NCI-H1092 (cell line): ENCODE measurements around the gene NXN.
"Not testable (repeated sequence)": the region's sequence is repeated elsewhere in the genome, so short reads cannot be mapped to it uniquely, and the experiment has no call there.

Experiments used
- DNase-seq: peaks from one replicate; lab custom pipeline; 2025; lab: John Stamatoyannopoulos, UW

NXN gene

DNA sequence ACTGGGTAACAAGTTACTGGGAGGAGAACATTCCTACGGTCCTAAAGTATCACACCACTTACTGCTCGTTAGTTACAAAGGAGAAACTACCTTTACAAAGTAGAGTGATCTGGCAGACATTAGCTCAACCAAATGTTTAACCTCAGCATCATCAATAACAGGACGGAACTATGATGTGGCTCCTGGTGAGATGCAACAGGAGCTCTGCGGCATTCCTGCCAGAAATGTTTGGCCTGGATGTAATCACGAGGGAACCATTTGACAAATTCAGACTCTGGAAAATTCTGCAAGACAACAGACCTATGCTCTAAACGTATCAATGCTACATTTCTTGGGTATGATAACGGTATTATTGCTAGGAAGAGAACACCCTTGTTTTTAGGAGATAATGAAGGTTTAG is 117.0 kb downstream of the NXN start:
- no peak for DNase-seq

DNA sequence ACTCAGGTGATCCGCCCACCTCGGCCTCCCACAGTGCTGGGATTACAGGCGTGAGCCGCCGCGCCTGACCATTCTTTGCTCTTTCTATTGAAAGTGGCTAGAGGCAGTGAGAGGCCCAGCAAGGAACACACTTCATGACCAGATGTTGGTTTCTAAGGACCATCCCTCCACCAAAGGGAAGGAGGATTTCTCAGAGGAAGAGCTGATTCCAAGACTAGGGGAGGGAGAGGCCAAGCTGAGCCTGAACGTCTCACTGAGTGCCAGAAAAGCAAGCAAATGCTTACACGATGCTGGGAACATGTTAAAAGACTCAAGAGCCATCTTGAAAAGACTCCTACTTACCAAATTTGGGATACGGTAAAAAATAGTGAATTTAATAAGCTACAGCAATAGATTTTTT is 118.2 kb downstream of the NXN start:
- DNase-seq: no peak

DNA sequence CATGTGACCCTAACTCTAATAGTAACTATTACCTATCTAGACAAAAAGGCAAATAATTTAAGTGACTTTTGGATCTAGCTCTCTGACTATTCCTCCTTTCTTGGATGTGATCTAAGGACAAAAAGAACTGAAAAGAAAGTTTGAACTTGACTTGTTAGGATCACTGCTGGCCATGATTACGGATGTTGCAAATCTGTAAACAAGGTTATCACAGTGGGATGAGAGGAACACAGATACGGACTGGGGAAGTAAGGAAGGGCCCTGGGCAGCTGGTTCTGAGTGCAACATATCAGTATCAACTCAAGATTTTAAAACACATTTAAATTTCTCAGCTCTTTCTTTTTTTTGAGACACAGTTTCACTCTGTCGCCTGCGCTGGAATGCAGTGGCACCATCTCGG is 118.8 kb downstream of the NXN start:
- DNase-seq: no peak

DNA sequence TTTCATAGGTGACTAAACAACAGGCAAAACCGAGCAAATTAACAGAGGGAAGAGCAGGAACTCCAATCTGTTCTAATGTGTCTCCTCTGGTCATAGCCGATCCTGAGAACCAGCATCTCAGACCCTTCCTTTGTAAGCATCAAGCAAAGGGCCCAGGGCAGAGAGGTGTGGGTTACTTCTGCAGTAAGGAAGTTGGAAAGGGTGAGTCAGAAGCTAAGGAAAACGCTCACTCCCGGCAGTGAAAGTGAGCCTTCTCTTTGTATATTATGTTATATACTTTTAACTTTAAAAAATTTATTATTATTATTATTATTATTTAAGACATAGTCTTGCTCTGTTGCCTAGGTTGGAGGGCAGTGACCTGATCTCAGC is 119.8 kb downstream of the NXN start:
- DNase-seq: no peak

DNA sequence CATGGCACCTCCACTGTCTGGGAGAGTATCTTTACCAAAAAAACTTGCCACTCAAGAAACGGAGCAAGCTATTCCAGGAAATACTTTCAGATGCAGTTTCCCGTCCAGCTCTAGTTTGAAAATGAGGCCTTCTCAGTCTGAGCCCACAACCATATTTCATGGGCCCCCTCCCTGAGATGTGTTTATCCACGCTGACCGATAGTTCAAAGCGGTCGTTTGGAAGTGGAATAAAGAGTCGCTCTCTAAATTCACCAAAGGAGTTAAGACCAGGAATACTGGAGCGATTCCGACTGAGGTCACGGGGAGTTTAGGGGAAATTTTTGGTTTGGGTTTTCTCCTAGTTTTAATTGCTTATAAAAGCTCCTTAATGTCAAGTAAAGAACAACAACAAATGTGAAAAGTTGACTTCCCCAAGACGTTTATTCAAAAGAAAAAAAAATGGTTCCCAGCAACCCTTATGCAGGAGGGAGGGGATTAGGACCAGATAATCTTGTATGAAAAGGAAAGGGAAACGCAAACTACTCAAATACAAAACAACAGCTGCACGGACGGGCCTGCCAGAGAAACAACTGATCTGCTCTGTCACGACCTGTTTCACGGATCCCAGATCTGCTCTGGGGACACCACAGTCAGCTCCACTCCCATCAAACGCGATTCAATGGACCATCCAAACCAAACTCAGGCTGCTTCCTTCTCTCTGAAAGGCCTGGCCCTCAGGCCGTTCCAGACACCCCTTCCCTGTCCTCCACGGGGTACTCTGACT is 120.3 kb downstream of the NXN start:
- no peak for DNase-seq

DNA sequence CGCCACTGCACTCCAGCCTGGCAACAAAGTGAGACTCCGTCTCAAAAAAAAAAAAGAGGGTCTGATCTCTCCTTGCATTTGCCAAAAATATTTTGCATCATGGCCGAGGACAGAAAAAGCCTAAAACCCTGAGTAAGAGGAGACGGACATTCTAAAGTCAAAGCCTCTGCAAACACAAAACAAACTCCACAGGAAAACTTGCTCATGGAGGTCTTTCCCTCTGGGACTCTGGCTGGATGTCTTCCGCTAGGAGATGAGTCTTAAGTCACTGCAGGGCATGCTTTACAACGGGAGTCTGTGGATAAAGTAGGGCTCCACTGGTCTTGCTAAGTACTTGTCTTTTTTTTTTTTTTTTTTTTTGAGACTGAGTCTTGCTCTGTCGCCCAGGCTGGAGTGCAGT is 123.4 kb downstream of the NXN start:
- DNase-seq: no peak

DNA sequence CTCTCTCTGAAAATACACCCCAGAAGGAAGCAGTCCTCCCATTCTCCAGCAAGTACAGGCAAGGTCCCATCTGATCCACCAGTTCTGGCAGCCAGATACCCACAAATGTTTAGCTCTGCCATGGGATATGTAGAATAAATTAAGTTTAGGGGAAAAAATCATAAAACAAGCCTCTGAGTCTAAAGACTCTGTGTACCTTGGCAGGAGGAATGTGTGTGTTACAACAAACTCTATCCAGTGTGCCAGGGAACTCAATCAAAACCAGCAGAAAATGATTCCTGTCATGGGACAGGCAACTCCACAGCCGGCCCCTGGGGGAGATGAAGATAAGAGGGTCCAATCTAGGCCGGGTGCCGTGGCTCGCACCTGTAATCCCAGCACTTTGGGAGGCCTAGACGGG is 124.0 kb downstream of the NXN start:
- no peak for DNase-seq

DNA sequence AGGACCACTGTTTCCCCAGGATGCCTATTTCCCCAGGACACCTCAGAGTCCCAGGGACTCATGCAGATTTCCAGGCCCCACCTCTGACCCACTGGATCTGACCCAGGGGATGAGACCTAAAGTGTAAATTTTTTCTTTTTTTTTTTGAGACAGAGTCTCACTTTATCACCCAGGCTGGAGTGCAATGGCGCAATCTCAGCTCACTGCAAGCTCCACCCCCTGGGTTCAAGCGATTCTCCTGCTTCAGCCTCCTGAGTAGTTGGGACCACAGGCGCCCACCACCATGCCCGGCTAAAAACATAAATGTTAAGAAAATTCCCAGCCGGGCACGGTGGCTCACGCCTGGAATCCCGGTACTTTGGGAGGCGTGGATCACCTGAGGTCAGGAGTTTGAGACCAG is 126.7 kb downstream of the NXN start:
- DNase-seq: not testable (repeated sequence)

DNA sequence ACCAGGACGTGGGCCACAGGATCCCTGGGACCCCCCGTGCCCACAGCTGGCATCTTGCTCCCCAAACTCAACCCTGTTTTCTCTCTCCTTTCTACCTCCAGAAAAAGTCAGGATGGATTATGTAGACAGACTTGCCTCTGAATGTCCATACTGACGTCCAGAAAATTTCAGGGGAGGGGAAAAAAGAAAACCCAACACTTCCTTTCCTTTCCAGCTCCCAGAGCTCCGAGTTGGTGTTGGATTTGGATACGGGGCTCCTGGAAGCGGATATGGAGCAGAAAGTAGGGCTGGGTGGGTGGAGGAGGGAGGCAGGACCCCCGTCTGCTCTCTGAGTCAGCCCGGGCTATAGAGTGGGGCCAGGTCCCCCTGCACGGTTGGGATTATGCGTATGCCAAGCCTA is 127.2 kb downstream of the NXN start:
- no peak for DNase-seq

DNA sequence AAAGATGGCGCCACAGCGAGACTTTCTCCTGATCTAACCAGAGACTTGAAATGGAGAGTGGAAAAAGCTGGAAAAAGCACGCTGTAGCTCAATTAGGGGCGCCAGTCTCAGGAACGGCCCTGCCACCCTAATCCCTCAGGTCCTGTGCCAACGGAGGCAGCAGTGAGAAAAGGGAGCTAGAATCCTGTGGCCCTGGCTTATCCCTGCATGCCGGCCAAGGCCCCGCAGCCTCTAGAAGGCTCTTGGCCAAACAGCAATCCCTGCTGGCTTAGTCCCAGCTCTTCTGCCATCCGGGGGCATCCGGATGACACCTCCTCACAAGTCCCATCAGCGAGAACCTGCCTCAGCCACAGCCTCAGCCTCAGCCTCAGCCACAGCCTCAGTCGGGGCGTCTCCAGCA is 127.7 kb downstream of the NXN start:
- no peak for DNase-seq

DNA sequence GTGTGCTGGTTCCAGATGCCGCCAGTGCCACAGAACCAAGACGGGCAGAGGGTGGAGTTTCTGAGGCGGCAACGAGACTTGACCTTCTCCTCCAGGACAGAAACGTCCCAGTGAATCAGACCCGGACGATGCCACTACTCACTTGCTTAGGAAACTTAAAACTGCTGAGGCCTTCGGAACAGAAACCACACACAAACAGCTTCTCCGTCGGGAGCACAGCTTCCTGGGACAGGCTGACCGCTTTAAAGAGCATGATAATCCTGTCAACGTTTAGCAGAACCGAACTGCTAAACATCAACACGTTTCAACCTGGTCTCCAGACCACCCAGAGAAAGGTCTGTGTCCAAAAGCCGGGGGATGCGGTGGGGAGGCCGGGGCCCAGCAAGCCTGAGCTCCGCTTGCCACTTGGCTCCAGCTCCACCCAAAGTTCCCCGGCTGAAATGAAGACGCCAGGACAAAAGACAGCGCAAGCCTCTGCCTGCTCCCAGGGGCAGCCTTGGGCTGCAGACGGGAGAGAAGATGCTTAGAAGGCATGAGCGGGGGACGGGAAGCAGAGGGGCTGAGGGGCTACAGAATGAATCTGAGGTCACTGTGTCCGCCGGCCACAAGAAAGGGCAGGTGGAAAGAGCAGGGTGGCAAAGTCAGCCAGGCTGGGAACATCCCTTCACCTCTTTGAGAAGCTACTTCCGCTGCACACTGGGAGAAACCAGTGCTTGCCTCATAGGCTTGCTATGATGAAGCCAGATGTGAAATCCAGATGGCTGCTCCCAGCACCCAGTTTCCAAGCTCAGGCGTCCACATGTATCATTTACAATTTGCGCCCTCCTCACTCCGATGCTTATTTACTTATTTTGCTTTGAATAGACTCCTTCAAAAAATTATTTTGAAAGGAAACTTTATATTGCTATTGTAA is 128.5 kb downstream of the NXN start:
- DNase-seq: no peak

DNA sequence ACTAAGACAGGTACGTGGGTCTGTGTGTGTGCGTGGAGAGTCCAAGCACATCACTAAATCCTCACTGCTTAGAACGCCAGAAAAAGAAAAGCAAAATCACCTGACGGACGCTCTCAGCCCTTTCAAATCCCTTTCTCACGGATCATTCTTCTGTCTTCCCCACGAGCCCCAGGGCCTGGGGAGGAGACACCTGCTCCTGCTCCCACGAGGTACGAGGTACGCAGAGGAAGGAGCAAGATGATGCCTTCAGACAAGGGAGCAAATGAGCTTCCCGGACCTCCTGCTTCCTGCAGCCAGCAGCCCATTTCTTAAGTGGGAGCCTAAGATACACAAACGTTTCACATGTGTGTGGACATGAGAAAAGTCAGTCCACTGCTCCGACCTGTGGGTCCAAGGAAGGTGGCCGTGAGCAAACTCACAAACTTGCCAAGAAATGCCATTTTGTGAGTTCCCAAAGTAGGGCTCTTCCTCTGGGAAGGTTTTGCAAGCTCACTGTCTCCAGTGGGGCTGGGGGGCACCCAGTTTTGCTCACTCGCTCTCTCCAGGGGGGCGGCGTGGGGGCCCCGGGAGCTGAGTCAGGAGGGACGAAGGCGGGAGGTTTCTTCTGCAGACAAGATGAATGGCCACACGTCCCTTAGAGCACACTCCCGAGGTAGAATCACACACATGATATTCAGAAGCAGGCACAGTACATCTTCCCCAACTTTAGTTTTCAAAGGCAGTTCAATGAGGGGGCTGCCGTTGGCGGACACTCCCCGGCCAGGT is 129.3 kb downstream of the NXN start:
- DNase-seq: no peak

DNA sequence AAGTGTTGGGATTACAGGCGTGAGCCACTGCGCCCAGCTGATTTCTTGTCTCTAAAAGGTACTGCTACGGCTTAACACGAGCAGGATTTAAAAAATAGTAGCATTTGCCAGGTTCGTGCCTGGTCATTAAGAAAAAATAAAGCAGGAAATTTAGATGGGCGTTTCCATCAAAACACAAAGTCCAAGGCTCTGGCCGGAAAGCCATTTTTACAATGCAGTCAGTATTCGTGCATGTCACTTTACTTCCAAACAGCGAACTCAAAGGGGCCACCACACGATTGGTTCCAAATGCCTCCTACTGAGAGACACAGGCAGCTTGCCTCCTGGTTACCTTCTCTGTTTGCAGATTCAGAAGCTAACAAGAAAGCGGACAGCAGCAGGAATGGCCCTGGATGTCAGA is 131.2 kb downstream of the NXN start:
- DNase-seq: no peak

DNA sequence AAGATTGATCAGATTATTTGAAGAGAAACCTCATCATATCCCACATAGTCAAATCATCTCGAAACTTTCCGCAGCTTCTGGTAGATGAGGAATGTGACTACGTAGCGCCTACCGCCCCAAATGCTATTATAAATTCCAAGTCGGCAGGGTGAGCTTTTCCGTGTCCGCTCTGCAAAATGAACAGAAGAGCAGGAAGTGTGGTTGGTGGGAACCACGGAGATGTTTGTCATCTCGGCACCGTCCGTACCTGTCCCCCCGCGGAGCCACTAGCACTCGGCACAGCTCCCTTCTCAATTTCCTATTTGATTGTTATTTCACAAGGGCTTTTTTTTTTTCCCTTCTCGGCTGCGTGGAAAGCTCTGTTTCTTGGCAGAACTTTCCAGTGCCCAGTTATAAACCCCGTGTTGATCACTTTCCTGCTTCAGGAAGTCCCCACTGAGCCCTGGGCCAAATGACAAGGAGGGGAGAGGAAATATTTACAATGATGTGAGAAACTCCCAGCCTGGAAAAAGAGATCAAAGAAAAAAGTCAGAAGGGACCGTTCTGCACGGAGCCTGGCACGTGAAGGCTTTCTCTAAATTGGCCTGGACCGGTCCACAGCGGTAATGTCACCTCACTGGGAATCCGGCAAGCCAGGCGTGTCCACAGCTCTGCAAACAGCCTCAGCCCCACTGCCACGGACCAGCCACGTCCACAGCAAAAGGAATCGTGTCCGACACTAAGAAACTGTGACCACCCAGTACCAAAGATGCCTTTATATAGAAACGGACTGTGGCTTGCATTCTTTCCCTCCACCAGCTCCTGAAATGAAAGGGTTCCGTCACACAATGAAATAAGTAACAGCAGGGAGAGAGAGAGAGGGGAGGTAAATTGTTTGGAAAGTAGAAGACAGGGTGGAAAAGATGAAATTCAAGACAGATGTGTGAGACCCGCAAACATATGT is 132.4 kb downstream of the NXN start:
- no peak for DNase-seq

DNA sequence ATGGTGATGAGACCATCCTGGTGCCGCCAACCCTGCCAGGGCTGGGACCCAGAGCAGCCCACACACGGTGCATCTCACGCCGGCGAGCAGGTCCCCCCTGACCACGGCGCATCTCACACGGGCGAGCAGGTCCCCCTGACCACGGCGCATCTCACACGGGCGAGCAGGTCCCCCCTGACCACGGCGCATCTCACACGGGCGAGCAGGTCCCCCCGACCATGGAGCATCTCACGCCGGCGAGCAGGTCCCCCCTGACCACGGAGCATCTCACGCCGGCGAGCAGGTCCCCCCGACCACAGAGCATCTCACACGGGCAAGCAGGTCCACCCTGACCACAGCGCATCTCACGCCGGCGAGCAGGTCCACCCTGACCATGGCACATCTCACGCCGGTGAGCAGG is 138.3 kb downstream of the NXN start:
- no peak for DNase-seq

DNA sequence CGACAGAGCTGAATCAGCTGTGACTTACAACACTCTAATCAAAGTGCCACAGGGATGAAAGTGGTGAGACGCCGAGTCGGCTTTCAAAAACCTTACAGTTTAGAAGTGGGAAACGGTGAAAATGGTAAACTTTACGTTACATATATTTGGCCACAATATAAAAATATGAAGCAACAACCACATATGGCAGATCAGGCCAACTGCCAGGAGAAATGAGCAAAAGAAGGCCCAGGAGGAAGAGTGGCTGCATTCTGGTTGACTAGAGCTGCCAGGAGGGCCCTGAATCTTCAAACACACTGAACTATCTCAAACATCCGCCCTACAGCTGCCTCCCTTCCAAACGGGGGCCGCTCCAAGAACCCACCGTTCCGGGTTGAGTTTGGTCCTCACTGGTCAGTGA is 141.1 kb downstream of the NXN start:
- no peak for DNase-seq

DNA sequence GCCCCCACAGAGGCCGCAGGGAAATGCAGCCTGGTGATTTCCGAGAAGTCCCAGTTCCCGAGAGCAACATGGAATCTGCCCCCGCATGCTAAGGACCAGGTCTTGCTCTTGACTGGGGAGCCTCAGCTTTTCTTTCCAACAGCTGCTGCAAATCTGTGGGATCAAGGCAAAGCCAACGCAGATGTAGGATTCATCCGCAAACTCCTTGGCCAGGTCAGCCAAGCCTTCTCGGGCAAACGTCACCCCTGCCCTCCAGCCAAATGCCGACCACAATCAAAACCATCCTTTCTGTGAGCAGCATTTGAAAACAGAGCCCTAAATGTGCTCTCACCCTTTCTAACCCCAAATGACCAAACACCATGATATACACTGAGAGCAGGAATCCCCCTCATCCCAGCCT is 143.4 kb downstream of the NXN start:
- no peak for DNase-seq

DNA sequence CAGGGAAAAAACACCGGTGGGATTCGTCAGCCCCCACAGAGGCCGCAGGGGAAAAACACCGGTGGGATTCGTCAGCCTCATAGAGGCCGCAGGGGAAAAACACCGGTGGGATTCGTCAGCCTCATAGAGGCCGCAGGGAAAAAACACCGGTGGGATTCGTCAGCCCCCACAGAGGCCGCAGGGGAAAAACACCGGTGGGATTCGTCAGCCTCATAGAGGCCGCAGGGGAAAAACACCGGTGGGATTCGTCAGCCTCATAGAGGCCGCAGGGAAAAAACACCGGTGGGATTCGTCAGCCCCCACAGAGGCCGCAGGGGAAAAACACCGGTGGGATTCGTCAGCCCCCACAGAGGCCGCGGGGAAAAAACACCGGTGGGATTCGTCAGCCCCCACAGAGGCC is 143.9 kb downstream of the NXN start:
- not testable (repeated sequence) for DNase-seq

DNA sequence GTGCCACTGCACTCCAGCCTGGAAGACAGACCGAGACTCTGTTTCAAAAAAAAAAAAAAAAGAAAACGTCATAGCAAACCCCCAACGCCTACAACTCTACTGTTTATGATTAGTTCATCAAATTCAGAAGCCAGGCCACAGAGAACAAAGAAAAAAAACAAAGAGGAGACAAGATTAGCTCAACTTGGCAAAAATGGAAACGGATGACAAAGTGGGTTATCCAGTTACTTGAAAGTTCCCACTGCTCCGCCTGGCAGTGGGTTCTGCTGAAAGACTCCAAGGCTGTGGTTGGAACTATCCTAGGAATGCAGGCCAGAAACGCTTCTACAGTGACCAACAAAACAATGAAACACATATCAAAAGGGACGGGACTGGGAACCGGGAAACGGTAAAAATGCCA is 144.3 kb downstream of the NXN start:
- no peak for DNase-seq

DNA sequence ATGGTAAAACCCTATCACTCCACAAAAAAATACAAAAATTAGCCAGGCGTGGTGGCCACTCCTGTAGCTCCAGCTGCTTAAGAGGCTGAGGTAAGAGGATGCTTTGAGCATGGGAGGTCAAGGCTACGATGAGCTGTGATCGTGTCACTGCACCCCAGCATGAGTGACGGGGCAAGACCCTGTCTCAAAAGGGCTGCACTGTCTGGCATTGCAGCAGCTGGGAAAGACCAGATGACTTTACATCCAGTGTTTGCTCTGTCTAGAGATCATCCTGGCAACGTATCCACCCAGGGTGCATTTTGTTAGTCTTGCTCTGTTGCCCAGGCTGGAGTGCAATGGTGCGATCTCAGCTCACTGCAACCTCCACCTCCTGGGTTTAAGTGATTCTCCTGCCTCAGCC is 145.4 kb downstream of the NXN start:
- no peak for DNase-seq

DNA sequence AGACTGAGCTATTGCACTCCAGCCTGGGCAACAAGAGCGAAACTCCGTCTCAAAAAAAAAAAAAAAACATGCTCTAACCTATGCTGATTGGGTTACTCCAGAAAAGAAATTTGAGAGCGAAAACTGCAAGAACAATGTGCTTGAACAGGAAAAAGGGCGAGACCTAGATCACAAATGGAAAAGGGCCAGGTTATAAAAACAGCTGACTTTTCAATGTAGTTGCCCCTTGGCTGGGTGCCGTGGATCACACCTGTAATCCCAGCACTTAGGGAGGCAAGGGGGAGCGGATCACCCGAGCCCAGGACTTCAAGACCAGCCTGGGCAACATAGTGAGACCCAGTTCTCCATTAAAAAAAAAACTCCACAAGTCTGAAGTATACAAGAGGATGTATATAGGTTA is 148.6 kb downstream of the NXN start:
- no peak for DNase-seq

DNA sequence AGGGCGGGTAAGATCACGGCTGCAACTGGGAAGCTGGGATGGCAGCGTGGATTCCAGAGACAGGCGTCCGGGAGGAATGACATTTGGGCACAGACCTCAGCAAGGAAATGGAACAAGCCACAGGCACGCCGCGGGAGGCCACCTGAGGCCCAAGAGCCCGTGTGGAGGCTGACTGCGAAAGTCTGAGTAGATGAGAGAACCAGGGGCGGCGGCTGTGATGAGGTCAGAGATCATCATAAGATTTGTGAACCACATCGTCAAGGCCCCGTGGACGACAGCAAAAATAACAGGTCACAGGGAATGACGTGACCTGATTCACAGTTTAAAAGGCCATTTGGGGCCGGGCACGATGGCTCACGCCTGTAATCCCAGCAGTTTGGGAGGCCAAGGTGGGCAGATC is 149.2 kb downstream of the NXN start:
- no peak for DNase-seq
